HG03558 (cell line): ENCODE measurements around the gene PARD6A.
A peak's percentile ranks its signal among the peaks of the same experiment; 100 is the strongest.

ENCODE experiments used
- ATAC-seq: cut with Tn5 transposase; IDR thresholded peaks from one replicate; pipeline ENCODE4 v1.9.1; 2021; ENCODE audit warnings: moderate number of reproducible peaks; ENCODE audit not compliant: unreplicated experiment; ENCODE audit errors: extremely low read depth

Gene PARD6A

GRCh38 chr16:67666032-67666551 lies 5.3 kb downstream of the PARD6A start:
- no peak for ATAC-seq

GRCh38 chr16:67666559-67667452 lies 6.0 kb downstream of the PARD6A start, which contains the start of the genes C16orf86 and ENKD1:
Gene C16orf86 (plus strand): TSS chr16:67666814. CDS start chr16:67666971, 157 bp downstream.
Gene ENKD1 (minus strand): TSS chr16:67666750. CDS start chr16:67666442, 308 bp downstream.
- ATAC-seq: no peak

GRCh38 chr16:67667453-67667816 lies 6.7 kb downstream of the PARD6A start:
- ATAC-seq: no peak

- peak; percentile 61 for ATAC-seq
Observed at GRCh38 chr16:67667817-67668494, 7.2 kb downstream of the PARD6A start.

GRCh38 chr16:67668495-67669157 lies 7.9 kb downstream of the PARD6A start:
- no peak for ATAC-seq

GRCh38 chr16:67669499-67670101 lies 8.8 kb downstream of the PARD6A start:
- ATAC-seq: no peak

GRCh38 chr16:67672306-67672705 lies 11.5 kb downstream of the PARD6A start:
- no peak for ATAC-seq

GRCh38 chr16:67672739-67673662 lies 12.2 kb downstream of the PARD6A start:
- no peak for ATAC-seq

- ATAC-seq: no peak
Observed at GRCh38 chr16:67673712-67674580, 13.2 kb downstream of the PARD6A start.

GRCh38 chr16:67674851-67675578 lies 14.3 kb downstream of the PARD6A start:
- no peak for ATAC-seq

- no peak for ATAC-seq
Observed at GRCh38 chr16:67675579-67675935, 14.8 kb downstream of the PARD6A start.

- ATAC-seq: no peak
Observed at GRCh38 chr16:67675999-67676398, 15.2 kb downstream of the PARD6A start.

GRCh38 chr16:67676516-67676915 lies 15.8 kb downstream of the PARD6A start:
- no peak for ATAC-seq

- ATAC-seq: no peak
Observed at GRCh38 chr16:67676939-67677338, 16.2 kb downstream of the PARD6A start.

- no peak for ATAC-seq
Observed at GRCh38 chr16:67677712-67678111, 17.0 kb downstream of the PARD6A start.

- ATAC-seq: no peak
Observed at GRCh38 chr16:67678354-67679023, 17.7 kb downstream of the PARD6A start.
